PC-9 (cell line): ENCODE measurements around the gene NISCH. TPM values are rescaled to one million over a fixed set of nuclear protein-coding genes. Genes with fewer than 3 reads are reported as not detected.

ENCODE experiments used
- BruUV-seq: library from RNA; stranded (reverse); fragments of 400-500 nt; replicated peaks from 2 replicates; lab custom pipeline; 2021; lab: Mats Ljungman, UMichigan
- CTCF ChIA-PET: fragments of 300-600 bp; sonication (Branson Sonifier 250); formaldehyde crosslinking; loops from one replicate; lab custom pipeline; 2022; ENCODE audit warnings: antibody characterized with exemption; lab: Charles Lee
- POLR2A ChIA-PET: fragments of 300-600 bp; sonication (Branson Sonifier 250); formaldehyde crosslinking; loops from one replicate; lab custom pipeline; 2022; ENCODE audit warnings: antibody characterized with exemption; ENCODE audit not compliant: unreplicated experiment; lab: Charles Lee
- DNase-seq, 2 experiments: peaks; one replicate each; pipeline versions ENCODE4 v3.0.0 to v3.0.0-alpha.2; 2015 to 2022; ENCODE audit warnings: mixed read lengths in 1 of 2
- H2AFZ ChIP-seq: fragments of 200-600 bp; sonication (generic); 2 replicates; pipeline ENCODE4 v1.8.1; 2017; ENCODE audit warnings: antibody characterized with exemption
- H3F3A ChIP-seq: fragments of 200-600 bp; sonication (generic); 2 replicates; pipeline ENCODE4 v1.8.1; 2017; ENCODE audit warnings: antibody characterized with exemption, mild to moderate bottlenecking, low read depth; ENCODE audit not compliant: insufficient read depth
- H3K27ac ChIP-seq: fragments of 200-600 bp; sonication (generic); 2 replicates; pipeline ENCODE4 v1.6.1; 2016; ENCODE audit warnings: mixed run types
- H3K27me3 ChIP-seq: fragments of 200-600 bp; sonication (generic); 2 replicates; pipeline ENCODE4 v1.6.1; 2016; ENCODE audit warnings: low read depth, mixed run types; ENCODE audit not compliant: insufficient read depth
- H3K36me3 ChIP-seq: fragments of 200-600 bp; sonication (generic); 2 replicates; pipeline ENCODE4 v1.6.1; 2016; ENCODE audit warnings: low read depth, mixed run types
- H3K4me1 ChIP-seq: fragments of 200-600 bp; sonication (generic); replicated peaks from 2 replicates; pipeline ENCODE4 v1.6.1; 2016; ENCODE audit warnings: mixed run types; ENCODE audit not compliant: insufficient read depth
- H3K4me2 ChIP-seq: fragments of 200-600 bp; sonication (generic); 2 replicates; pipeline ENCODE4 v1.6.1; 2017; ENCODE audit warnings: mixed run types
- H3K4me3 ChIP-seq: fragments of 200-600 bp; sonication (generic); 2 replicates; pipeline ENCODE4 v1.6.1; 2016; ENCODE audit warnings: mixed run types
- H3K79me2 ChIP-seq: fragments of 200-600 bp; sonication (generic); 2 replicates; pipeline ENCODE4 v1.6.1; 2017; ENCODE audit warnings: low read depth, mixed run types
- H3K9me2 ChIP-seq: fragments of 200-600 bp; sonication (generic); 2 replicates; pipeline ENCODE4 v1.8.1; 2017; ENCODE audit warnings: mild to moderate bottlenecking; ENCODE audit not compliant: insufficient read depth
- H3K9me3 ChIP-seq: fragments of 200-600 bp; sonication (generic); 2 replicates; pipeline ENCODE4 v1.8.1; 2016; ENCODE audit warnings: low read depth; ENCODE audit not compliant: insufficient read depth
- H4K20me1 ChIP-seq: fragments of 200-600 bp; sonication (generic); 2 replicates; pipeline ENCODE4 v1.8.1; 2017; ENCODE audit not compliant: insufficient read depth
- EZH2 ChIP-seq: fragments of 200-600 bp; sonication (generic); IDR thresholded peaks from 2 replicates; pipeline ENCODE4 v1.8.0; 2017; ENCODE audit warnings: antibody characterized with exemption, low read depth
- intact Hi-C: fragments of 100-400 bp; cut with micrococcal nuclease; formaldehyde crosslinking; loops from one replicate; pipeline ENCODE4 v1.10.0; 2022; ENCODE audit not compliant: unreplicated experiment
- total RNA-seq: library from RNA; stranded (reverse); gene quantifications from 2 replicates; pipeline ENCODE4 v1.2.3, GENCODE V29; 2021
- TF ChIP-seq, protein P1 (sequence below): fragments of 200-600 bp; sonication (generic); conservative IDR thresholded peaks from 2 replicates; pipeline ENCODE4 v1.6.1; 2017; ENCODE audit warnings: mixed run types, antibody characterized with exemption, mild to moderate bottlenecking, moderate library complexity

NISCH gene
- total RNA-seq, 1 experiment from 2014 or later: 66.1 TPM

DNA sequence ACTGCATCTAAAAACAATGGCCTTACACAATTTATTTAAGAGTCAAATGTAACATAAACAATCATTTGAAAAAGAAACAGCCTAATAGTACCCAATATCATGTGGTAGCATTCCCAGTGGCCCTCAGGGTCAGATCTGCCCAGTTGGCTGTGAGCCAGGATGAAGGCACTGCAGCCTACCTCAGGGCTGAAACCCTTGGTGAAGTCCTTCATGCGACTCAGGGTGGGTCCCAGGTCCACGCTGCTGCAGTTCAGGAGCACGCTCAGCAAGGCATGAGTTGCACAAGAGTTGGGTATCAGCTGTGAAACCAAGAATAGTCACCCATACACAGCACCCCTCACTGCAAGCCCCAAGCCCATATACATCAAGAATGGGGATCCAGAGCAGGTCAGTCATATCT lies 47.6 kb upstream of the NISCH start:
- H3K9me2 ChIP-seq: no peaks in the 10 kb centered on the region
- peaks cover 31% of the 10 kb centered on the region for H3K79me2 ChIP-seq
- H3K36me3 ChIP-seq: peaks cover 3% of the 10 kb centered on the region; the same call in 1 of the 2 replicates
- TF ChIP-seq, protein P1, sequence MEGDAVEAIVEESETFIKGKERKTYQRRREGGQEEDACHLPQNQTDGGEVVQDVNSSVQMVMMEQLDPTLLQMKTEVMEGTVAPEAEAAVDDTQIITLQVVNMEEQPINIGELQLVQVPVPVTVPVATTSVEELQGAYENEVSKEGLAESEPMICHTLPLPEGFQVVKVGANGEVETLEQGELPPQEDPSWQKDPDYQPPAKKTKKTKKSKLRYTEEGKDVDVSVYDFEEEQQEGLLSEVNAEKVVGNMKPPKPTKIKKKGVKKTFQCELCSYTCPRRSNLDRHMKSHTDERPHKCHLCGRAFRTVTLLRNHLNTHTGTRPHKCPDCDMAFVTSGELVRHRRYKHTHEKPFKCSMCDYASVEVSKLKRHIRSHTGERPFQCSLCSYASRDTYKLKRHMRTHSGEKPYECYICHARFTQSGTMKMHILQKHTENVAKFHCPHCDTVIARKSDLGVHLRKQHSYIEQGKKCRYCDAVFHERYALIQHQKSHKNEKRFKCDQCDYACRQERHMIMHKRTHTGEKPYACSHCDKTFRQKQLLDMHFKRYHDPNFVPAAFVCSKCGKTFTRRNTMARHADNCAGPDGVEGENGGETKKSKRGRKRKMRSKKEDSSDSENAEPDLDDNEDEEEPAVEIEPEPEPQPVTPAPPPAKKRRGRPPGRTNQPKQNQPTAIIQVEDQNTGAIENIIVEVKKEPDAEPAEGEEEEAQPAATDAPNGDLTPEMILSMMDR: no peak
- TF ChIP-seq EZH2: no peak
- no peaks in the 10 kb centered on the region for H3K27me3 ChIP-seq
- no TSS peak for BruUV-seq
- no peak overlapping the region for H3K4me2 ChIP-seq
- POLR2A ChIA-PET: no interaction called here
- no peaks in the 10 kb centered on the region for H3K9me3 ChIP-seq
- no peak overlapping the region for H2AFZ ChIP-seq
- H3K27ac ChIP-seq: no peak overlapping the region
- CTCF ChIA-PET: no interaction called here
- no peaks in the 10 kb centered on the region for H4K20me1 ChIP-seq
- no peak overlapping the region for H3K4me3 ChIP-seq
- H3F3A ChIP-seq: peaks cover 10% of the 10 kb centered on the region; the same call in 1 of the 2 replicates
- no peak for DNase-seq
- intact Hi-C loops: no loop called here
- peaks cover 13% of the 10 kb centered on the region for H3K4me1 ChIP-seq

DNA sequence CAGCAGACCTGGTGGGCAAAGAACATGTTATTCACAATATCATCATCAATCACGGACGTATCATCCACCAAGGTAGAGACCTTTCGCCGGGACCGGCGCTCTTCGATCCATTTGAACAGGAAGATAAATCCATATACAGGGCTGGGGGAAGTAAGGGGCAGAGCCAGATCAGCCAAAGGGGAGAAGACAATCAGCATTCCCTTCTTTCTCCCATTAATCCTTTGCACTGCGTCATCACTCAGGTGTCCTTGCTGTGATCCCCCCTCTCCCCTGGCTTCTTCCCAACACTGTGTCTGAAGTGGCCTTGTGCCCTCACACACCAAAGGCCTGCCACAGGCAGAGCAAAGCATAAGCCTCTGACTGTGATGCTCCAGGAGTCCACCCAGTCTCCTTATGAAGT lies 46.9 kb upstream of the NISCH start:
- peak overlapping the region; percentile 87 for H3K4me2 ChIP-seq
- peaks cover 3% of the 10 kb centered on the region; the same call in 1 of the 2 replicates for H3K36me3 ChIP-seq
- ChIA-PET POLR2A (no interaction called here), CTCF (no interaction called here)
- TF ChIP-seq, protein P1: no peak
- no peak for TF ChIP-seq EZH2
- H3K79me2 ChIP-seq: peaks cover 31% of the 10 kb centered on the region
- intact Hi-C loops: no loop called here
- H2AFZ ChIP-seq: no peak overlapping the region
- H3K4me1 ChIP-seq: peaks cover 13% of the 10 kb centered on the region
- BruUV-seq: no TSS peak
- no peaks in the 10 kb centered on the region for H4K20me1 ChIP-seq
- H3K27ac ChIP-seq: no peak overlapping the region
- no peaks in the 10 kb centered on the region for H3K9me2 ChIP-seq
- H3K27me3 ChIP-seq: no peaks in the 10 kb centered on the region
- no peaks in the 10 kb centered on the region for H3K9me3 ChIP-seq
- peaks cover 10% of the 10 kb centered on the region; the same call in 1 of the 2 replicates for H3F3A ChIP-seq
- H3K4me3 ChIP-seq: no peak overlapping the region; the same call in 1 of the 2 replicates
- no peak for DNase-seq

DNA sequence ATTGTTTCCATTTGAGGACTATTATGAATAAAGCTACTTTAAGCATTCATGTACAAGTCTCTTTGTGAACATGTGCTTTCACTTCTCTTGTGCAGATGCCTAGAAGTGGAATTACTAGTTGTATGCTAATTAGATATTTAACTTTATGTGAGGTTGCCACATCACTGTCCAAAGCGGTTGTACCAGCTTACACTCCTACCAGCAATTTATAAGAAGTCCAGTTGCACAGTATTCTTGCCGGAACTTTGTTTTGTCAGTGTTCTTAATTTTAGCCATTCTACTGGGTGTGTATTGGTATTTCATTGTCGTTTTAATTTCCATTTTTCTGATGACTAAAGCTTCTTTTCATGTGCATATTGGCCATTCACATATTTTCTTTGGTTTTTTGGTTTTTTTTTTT lies 39.6 kb upstream of the NISCH start:
- POLR2A ChIA-PET: no interaction called here
- TF ChIP-seq, protein P1: no peak
- no peak for TF ChIP-seq EZH2
- H3K4me2 ChIP-seq: no peak overlapping the region

More for the DNA sequence above, 39.6 kb upstream of the NISCH start:
- Histone ChIP-seq H3K9me3 (no peaks in the 10 kb centered on the region), H3K36me3 (no peaks in the 10 kb centered on the region), H3K79me2 (0 out of 2 replicates have a peak, but pooled peaks cover 10% of the 10 kb centered on the region), H3K27me3 (no peaks in the 10 kb centered on the region), H4K20me1 (no peaks in the 10 kb centered on the region), H3K27ac (no peak overlapping the region), H3F3A (peaks cover 10% of the 10 kb centered on the region; the same call in 1 of the 2 replicates), H3K4me1 (peaks cover 13% of the 10 kb centered on the region), H3K4me3 (no peak overlapping the region), H3K9me2 (no peaks in the 10 kb centered on the region), H2AFZ (no peak overlapping the region)
- no TSS peak for BruUV-seq
- intact Hi-C loops: no loop called here
- CTCF ChIA-PET: interaction anchor here (0.6 kb wide), 1 partner anchor 495 kb away, joined by 6 read pairs; no protein-coding TSS in a partner anchor
- DNase-seq: no peak
